GM23338 (cell line): ENCODE data around the gene APOA1. TPM values are rescaled to one million over a fixed set of nuclear protein-coding genes. Genes with fewer than 3 reads are reported as not detected.

Source experiments
- ATAC-seq: fragments of 200-7000 bp; cut with Tn5 transposase; 3 replicates; pipeline ENCODE4 v1.9.1; 2020
- DNase-seq: peaks from one replicate; pipeline ENCODE4 v3.0.0-alpha.2; 2015; ENCODE audit warnings: low spot score
- H2AFZ ChIP-seq: fragments of 200-600 bp; sonication (generic); 2 replicates; pipeline ENCODE4 v1.8.0; 2016; ENCODE audit warnings: antibody characterized with exemption, mild to moderate bottlenecking, moderate library complexity
- H3F3A ChIP-seq: fragments of 200-600 bp; sonication (generic); replicated peaks from 2 replicates; pipeline ENCODE4 v1.8.0; 2017; ENCODE audit warnings: antibody characterized with exemption, mixed run types, low read depth
- H3K27ac ChIP-seq: fragments of 200-600 bp; sonication (generic); 2 replicates; pipeline ENCODE4 v1.6.1; 2016; ENCODE audit warnings: low read depth
- H3K27me3 ChIP-seq: fragments of 200-600 bp; sonication (generic); 2 replicates; pipeline ENCODE4 v1.8.0; 2016; ENCODE audit warnings: mild to moderate bottlenecking, mixed run types, moderate library complexity; ENCODE audit not compliant: insufficient read depth
- H3K36me3 ChIP-seq: fragments of 200-600 bp; sonication (generic); 2 replicates; pipeline ENCODE4 v1.8.0; 2016; ENCODE audit warnings: mild to moderate bottlenecking; ENCODE audit not compliant: insufficient read depth
- H3K4me1 ChIP-seq: fragments of 200-600 bp; sonication (generic); 2 replicates; pipeline ENCODE4 v1.8.0; 2016; ENCODE audit warnings: mild to moderate bottlenecking, moderate library complexity; ENCODE audit not compliant: insufficient read depth
- H3K4me2 ChIP-seq: fragments of 200-600 bp; sonication (generic); 2 replicates; pipeline ENCODE4 v1.7.1; 2017; ENCODE audit warnings: mixed run types
- H3K4me3 ChIP-seq: fragments of 200-600 bp; sonication (generic); 2 replicates; pipeline ENCODE4 v1.6.1; 2016; ENCODE audit warnings: mixed run types
- H3K79me2 ChIP-seq: fragments of 200-600 bp; sonication (generic); replicated peaks from 2 replicates; pipeline ENCODE4 v1.8.0; 2017; ENCODE audit warnings: mild to moderate bottlenecking; ENCODE audit not compliant: insufficient read depth
- H3K9me2 ChIP-seq: fragments of 200-600 bp; sonication (generic); 2 replicates; pipeline ENCODE4 v1.8.0; 2017; ENCODE audit not compliant: insufficient read depth
- H4K20me1 ChIP-seq: fragments of 200-600 bp; sonication (generic); replicated peaks from 2 replicates; pipeline ENCODE4 v1.8.0; 2017; ENCODE audit warnings: mild to moderate bottlenecking; ENCODE audit not compliant: insufficient read depth
- H3K27ac Mint-ChIP-seq: 2 replicates; pipeline ENCODE4 v1.8.0; 2020; ENCODE audit warnings: inconsistent platforms, mild to moderate bottlenecking, moderate library complexity, mixed read lengths
- H3K27me3 Mint-ChIP-seq: 3 replicates; pipeline ENCODE4 v1.8.0; 2022; ENCODE audit warnings: low read depth, mild to moderate bottlenecking, moderate library complexity, mixed read lengths, inconsistent platforms; ENCODE audit not compliant: insufficient read depth, poor library complexity
- H3K36me3 Mint-ChIP-seq: 3 replicates; pipeline ENCODE4 v1.8.0; 2021; ENCODE audit warnings: low read depth, mild to moderate bottlenecking, inconsistent platforms, moderate library complexity, mixed read lengths
- H3K4me1 Mint-ChIP-seq: 3 replicates; pipeline ENCODE4 v1.8.0; 2020; ENCODE audit warnings: mild to moderate bottlenecking, inconsistent platforms, mixed read lengths
- H3K4me3 Mint-ChIP-seq: 3 replicates; pipeline ENCODE4 v1.8.0; 2021; ENCODE audit warnings: moderate library complexity, mild to moderate bottlenecking, inconsistent platforms, mixed read lengths
- H3K9me3 Mint-ChIP-seq: 3 replicates; pipeline ENCODE4 v1.8.0; 2020; ENCODE audit warnings: moderate library complexity, mild to moderate bottlenecking, inconsistent platforms, mixed read lengths
- CTCF ChIP-seq, 2 experiments: fragments of 200-600 bp in 1 of 2; sonication (generic) in 1 of 2; conservative IDR thresholded peaks; 2 replicates each; pipeline versions ENCODE4 v1.5.1 to v1.6.1; 2016 to 2017; ENCODE audit warnings: antibody characterized with exemption in 2 of 2, low read depth in 2 of 2, mild to moderate bottlenecking in 2 of 2, moderate library complexity in 1 of 2
- NANOG ChIP-seq: IDR thresholded peaks from 2 replicates; pipeline ENCODE4 v1.6.1; 2016; ENCODE audit warnings: antibody characterized with exemption, borderline replicate concordance
- POLR2AphosphoS5 ChIP-seq: IDR thresholded peaks from 2 replicates; pipeline ENCODE4 v1.6.1; 2016; ENCODE audit warnings: antibody characterized with exemption, low read depth
- ZNF331 ChIP-seq: fragments of 250-450 bp; sonication (Bioruptor Pico); IDR thresholded peaks from 2 replicates; pipeline ENCODE4 v1.5.0; 2020; ENCODE audit warnings: low read depth, mild to moderate bottlenecking, moderate library complexity
- ZNF462 ChIP-seq: fragments of 250-450 bp; sonication (Bioruptor Pico); IDR thresholded peaks from 2 replicates; pipeline ENCODE4 v1.5.0; 2020; ENCODE audit warnings: mild to moderate bottlenecking, moderate library complexity
- polyA plus RNA-seq: library from polyadenylated mRNA; unstranded; fragments of >200 nt; fragmentation: Nextera tagmentation; extraction: Ambion mirVana; gene quantifications from 2 replicates; pipeline ENCODE4 v1.2.1, GENCODE V29; 2016
- total RNA-seq: library from RNA; depleted of rRNA; stranded (reverse); fragments of >200 nt; shearing (Covaris generic); gene quantifications from 2 replicates; pipeline ENCODE4 v1.2.3, GENCODE V29; 2014
- TF ChIP-seq, protein P1 (sequence below): IDR thresholded peaks from one replicate; pipeline ENCODE4 v1.6.1; 2018; ENCODE audit warnings: antibody characterized with exemption; ENCODE audit not compliant: unreplicated experiment
- TF ChIP-seq, protein P2 (sequence below): IDR thresholded peaks from 2 replicates; pipeline ENCODE4 v1.6.1; 2016; ENCODE audit warnings: antibody characterized with exemption

The APOA1 gene
- total and polyA plus RNA-seq, 2 experiments from 2014 or later = 0.60 TPM; not detected in 1

DNA sequence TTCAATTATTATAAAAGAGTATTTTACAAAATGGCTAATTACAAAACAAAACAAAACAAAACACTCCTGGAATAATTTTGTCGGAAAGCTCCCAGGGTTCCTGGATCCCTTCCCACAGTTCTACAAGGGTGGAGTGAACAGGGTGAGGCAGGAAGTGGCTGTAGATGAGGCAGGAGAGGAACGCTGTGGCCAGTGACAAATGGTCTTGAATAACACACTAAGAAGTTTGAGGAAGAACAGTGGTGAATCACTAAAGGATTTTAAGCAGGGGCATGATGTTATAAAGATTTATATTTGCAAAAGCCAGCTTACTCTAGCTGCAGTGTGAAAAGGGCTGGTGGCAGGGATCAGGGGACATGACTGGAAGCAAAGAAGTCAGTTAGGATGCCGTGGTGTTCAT is 33.8 kb upstream of the APOA1 start:
- H4K20me1 ChIP-seq = no peaks in the 10 kb centered on the region
- TF ChIP-seq ZNF462 (CRISPR knock-in tag) = no peak
- no peak for TF ChIP-seq ZNF331 (CRISPR knock-in tag)
- TF ChIP-seq, protein P1, sequence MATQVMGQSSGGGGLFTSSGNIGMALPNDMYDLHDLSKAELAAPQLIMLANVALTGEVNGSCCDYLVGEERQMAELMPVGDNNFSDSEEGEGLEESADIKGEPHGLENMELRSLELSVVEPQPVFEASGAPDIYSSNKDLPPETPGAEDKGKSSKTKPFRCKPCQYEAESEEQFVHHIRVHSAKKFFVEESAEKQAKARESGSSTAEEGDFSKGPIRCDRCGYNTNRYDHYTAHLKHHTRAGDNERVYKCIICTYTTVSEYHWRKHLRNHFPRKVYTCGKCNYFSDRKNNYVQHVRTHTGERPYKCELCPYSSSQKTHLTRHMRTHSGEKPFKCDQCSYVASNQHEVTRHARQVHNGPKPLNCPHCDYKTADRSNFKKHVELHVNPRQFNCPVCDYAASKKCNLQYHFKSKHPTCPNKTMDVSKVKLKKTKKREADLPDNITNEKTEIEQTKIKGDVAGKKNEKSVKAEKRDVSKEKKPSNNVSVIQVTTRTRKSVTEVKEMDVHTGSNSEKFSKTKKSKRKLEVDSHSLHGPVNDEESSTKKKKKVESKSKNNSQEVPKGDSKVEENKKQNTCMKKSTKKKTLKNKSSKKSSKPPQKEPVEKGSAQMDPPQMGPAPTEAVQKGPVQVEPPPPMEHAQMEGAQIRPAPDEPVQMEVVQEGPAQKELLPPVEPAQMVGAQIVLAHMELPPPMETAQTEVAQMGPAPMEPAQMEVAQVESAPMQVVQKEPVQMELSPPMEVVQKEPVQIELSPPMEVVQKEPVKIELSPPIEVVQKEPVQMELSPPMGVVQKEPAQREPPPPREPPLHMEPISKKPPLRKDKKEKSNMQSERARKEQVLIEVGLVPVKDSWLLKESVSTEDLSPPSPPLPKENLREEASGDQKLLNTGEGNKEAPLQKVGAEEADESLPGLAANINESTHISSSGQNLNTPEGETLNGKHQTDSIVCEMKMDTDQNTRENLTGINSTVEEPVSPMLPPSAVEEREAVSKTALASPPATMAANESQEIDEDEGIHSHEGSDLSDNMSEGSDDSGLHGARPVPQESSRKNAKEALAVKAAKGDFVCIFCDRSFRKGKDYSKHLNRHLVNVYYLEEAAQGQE = no peak
- TF ChIP-seq CTCF (conservative IDR thresholded peaks at IDR 0.05; ENCODE audit: low read depth in 2 of 2) = no peak
- TF ChIP-seq NANOG = no peak
- TF ChIP-seq, protein P2, sequence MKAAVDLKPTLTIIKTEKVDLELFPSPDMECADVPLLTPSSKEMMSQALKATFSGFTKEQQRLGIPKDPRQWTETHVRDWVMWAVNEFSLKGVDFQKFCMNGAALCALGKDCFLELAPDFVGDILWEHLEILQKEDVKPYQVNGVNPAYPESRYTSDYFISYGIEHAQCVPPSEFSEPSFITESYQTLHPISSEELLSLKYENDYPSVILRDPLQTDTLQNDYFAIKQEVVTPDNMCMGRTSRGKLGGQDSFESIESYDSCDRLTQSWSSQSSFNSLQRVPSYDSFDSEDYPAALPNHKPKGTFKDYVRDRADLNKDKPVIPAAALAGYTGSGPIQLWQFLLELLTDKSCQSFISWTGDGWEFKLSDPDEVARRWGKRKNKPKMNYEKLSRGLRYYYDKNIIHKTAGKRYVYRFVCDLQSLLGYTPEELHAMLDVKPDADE = no peak
- TF ChIP-seq POLR2AphosphoS5 = no peak
- peaks cover 24% of the 10 kb centered on the region for H3K36me3 Mint-ChIP-seq
- ATAC-seq = no peak
- no peaks in the 10 kb centered on the region for H3K4me1 Mint-ChIP-seq
- H3K4me1 ChIP-seq = no peaks in the 10 kb centered on the region
- no peaks in the 10 kb centered on the region for H3F3A ChIP-seq
- no peak overlapping the region for H3K4me2 ChIP-seq
- H3K4me3 Mint-ChIP-seq = no peak overlapping the region
- no peaks in the 10 kb centered on the region for H3K27me3 ChIP-seq
- no peak overlapping the region for H2AFZ ChIP-seq
- no peaks in the 10 kb centered on the region for H3K79me2 ChIP-seq
- DNase-seq = no peak
- peaks cover 20% of the 10 kb centered on the region; the same call in 1 of the 2 replicates for H3K36me3 ChIP-seq
- H3K27me3 Mint-ChIP-seq = no peaks in the 10 kb centered on the region
- H3K4me3 ChIP-seq = no peak overlapping the region
- H3K27ac ChIP-seq = no peak overlapping the region
- no peaks in the 10 kb centered on the region for H3K9me3 Mint-ChIP-seq
- H3K9me2 ChIP-seq = no peaks in the 10 kb centered on the region
- H3K27ac Mint-ChIP-seq = no peak overlapping the region
